Esophagus muscularis mucosa (tissue), 4 donors: ENCODE data around the gene NEK11.
"Not testable (repeated sequence)": the region's sequence is repeated elsewhere in the genome, so short reads cannot be mapped to it uniquely, and the experiment has no call there.

Experiments used
- EP300 ChIP-seq: sonication (generic); formaldehyde crosslinking; IDR thresholded peaks from one replicate; pipeline ENCODE4 v1.6.1; 2017; ENCODE audit warnings: antibody characterized with exemption
- POLR2A ChIP-seq: fragments of 450-650 bp; IDR thresholded peaks from one replicate; pipeline ENCODE4 v1.6.1; 2017; ENCODE audit warnings: antibody characterized with exemption, moderate library complexity, mild to moderate bottlenecking, low read depth
- POLR2AphosphoS5 ChIP-seq, 2 donors: sonication (generic); formaldehyde crosslinking; IDR thresholded peaks; one replicate each; pipeline ENCODE4 v1.6.1; 2017; ENCODE audit warnings: antibody characterized with exemption in 2 of 2
- TF ChIP-seq, protein P1 (sequence below), 3 experiments: fragments of 200-600 bp in 2 of 3; fragments of 450-650 bp in 1 of 3; sonication (generic) in 2 of 3; IDR thresholded peaks; one replicate each; pipeline ENCODE4 v1.5.1; 2017 to 2019; ENCODE audit warnings: antibody characterized with exemption in 3 of 3, mild to moderate bottlenecking in 2 of 3, moderate library complexity in 1 of 3

DNA sequence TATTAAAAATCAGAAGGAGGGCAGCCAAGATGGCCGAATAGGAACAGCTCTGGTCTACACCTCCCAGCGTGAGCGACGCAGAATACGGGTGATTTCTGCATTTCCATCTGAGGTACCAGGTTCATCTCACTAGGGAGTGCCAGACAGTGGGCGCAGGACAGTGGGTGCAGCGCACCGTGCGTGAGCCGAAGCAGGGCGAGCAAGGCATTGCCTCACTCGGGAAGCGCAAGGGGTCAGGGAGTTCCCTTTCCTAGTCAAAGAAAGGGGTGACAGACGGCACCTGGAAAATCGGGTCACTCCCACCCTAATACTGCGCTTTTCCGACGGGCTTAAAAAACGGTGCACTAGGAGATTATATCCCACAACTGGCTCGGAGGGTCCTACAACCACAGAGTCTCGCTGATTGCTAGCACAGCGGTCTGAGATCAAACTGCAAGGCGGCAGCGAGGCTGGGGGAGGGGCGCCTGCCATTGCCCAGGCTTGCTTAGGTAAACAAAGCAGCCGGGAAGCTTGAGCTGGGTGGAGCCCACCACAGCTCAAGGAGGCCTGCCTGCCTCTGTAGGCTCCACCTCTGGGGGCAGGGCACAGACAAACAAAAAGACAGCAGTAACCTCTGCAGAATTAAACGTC is 304.9 kb downstream of the NEK11 start:
- not testable (repeated sequence) for TF ChIP-seq EP300; POLR2AphosphoS5 (IDR thresholded peaks at IDR 0.05); POLR2A
- TF ChIP-seq, protein P1, sequence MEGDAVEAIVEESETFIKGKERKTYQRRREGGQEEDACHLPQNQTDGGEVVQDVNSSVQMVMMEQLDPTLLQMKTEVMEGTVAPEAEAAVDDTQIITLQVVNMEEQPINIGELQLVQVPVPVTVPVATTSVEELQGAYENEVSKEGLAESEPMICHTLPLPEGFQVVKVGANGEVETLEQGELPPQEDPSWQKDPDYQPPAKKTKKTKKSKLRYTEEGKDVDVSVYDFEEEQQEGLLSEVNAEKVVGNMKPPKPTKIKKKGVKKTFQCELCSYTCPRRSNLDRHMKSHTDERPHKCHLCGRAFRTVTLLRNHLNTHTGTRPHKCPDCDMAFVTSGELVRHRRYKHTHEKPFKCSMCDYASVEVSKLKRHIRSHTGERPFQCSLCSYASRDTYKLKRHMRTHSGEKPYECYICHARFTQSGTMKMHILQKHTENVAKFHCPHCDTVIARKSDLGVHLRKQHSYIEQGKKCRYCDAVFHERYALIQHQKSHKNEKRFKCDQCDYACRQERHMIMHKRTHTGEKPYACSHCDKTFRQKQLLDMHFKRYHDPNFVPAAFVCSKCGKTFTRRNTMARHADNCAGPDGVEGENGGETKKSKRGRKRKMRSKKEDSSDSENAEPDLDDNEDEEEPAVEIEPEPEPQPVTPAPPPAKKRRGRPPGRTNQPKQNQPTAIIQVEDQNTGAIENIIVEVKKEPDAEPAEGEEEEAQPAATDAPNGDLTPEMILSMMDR (IDR thresholded peaks at IDR 0.05), result not testable (repeated sequence)
